ENCODE data around the gene PICALM.

GRCh38 chr11:86073948-86074347 is 5.1 kb upstream of the PICALM start:
- TF ChIP-seq POLR2A (IDR thresholded peaks at IDR 0.05; ENCODE audit: low read depth, low read length) (no peak), RCOR1 (conservative IDR thresholded peaks at IDR 0.05; ENCODE audit: low read depth, low read length) (no peak), MAX (IDR thresholded peaks at IDR 0.05; ENCODE audit: low read depth, low read length) (no peak)

Data from GM12878 (cell line).